T-helper 9 cell (primary cell): ENCODE data around the gene RXFP2.

Experiments
- DNase-seq: peaks from one replicate; pipeline ENCODE4 v3.0.0-alpha.2; 2020

The RXFP2 gene

DNA sequence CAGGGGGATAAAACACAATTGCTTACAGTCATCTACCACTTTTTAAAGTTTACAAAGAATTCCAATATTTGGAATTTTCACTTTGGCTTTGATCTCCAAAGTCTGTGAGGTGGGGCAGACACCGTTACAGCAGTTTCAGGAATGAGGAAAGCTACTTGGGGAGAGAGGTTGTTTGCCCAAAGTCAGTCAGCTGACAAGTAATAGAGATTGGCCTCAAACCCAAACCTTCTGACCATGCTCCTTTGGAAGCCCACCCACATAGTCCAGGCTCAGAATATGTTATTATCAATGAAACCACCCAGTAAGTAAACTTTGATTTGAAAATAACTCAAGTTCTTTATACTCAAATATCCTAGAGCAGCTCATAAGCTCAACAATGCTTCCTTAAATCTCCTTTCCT, 29.0 kb downstream of the RXFP2 start:
- DNase-seq, result no peak

DNA sequence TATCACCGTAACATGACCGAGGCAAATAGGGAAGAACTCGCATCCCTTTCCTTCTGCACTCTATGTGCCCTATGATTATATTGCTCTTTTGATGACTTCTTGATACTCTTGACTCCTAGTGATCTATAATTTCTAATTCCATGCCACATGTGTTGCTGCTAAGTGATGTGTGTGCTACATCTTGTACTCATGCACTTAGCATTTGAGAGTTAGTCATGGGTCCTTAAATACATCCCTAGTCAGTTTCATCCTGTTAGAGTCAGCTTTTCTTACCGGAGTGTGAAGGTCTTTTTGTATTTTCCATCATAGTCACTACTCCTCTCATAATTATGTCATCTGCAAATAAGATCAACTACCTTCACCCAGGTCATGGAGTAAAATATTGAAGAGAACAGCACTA, 30.2 kb downstream of the RXFP2 start:
- DNase-seq, result no peak

DNA sequence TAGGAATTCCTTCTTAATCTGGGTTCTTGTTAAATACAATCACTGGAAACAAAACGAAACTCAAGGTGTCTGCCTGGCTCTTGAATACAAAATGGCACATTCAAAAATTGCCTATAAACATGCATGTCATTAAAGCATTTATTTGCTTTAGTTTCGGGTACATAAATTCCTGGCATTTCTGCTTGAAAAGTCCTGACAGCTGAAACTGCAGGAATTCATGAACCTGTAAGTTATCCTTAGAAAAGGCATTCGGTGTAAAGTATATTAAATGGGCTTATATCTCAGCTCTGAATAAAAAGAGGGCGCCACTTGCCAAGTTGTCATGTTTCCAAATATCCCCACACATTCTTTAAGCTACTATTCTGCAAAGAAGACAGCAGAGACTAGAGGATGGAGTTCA, 32.9 kb downstream of the RXFP2 start:
- no peak for DNase-seq

DNA sequence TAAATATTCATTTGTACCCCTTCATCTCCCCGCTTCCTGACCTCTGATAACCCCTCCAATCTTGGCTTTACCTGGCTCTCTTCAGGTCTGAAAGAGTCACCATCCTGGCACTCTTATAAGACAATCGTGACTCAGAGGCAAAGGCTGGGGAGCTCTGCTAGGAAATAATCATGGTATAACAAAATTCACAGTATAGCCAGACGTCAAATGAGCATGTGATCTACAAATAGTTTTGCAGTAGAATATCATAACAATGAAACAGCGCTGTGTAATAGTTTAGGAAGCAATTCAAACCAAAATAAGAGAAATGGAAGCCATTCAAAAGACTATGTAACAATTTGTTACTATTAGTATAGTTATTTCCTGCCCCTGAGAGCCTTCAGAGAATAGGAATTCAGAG, 34.2 kb downstream of the RXFP2 start:
- DNase-seq, result no peak

DNA sequence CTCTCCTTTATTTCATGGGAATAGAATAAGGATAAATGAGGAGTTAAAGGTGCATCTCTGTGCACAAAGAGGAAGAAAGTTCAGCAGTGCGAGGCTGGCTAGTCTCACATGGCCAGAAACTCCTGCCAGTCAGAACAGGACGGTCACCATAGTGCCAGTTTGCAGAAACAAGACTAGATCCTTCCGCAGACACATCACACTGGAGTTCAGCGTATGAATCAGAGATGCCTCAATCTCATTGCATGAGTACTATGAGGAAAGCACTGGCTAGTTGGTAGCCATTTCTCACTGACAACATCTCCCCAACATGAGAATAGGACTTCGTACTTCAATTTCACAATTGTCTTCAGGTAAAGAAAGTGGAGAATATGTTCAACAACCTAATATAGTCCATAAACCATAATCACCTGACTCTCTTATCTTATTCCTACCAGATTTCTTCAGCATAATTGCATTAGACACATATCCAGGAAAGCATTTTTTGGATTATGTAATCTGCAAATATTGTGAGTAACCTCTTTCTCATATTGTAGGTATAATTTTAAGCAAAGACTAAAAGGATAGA, 34.9 kb downstream of the RXFP2 start:
- DNase-seq, result no peak

DNA sequence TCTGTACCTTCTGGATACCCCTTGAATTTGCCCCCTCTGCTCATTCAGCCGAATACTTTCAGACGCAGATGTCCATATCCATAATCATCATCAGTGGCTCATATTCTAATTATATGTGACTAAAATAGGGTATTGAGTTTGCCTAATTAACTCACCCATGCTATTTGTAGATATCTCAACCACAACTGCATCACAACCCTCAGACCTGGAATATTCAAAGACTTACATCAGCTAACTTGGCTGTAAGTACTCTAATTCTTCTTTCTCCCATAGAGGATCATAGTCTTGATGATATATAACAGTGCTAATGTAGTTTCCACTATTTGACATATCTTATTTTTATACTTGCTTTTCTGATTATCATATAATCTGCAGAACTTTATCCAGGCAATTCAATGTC, 35.8 kb downstream of the RXFP2 start:
- DNase-seq, result no peak

DNA sequence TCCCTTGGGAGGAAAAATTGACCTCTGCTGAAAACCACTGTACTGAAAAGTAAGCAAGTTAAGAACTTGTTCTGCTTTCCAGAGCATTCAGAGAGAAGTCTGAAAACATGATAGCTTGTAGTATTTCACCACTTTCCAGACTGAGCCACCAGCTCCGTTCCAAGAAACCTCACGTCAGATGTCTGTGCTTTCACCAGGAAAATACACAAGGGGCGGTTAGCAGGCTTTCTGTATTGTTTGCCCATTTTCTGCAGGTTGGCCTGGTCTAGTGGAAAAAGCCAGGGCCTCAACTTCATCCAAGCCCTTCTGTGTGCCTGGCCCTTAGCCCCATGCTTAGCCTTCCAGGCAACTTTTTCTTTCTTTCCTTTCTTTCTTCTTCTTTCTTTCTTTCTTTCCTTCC, 36.4 kb downstream of the RXFP2 start:
- DNase-seq, result no peak

DNA sequence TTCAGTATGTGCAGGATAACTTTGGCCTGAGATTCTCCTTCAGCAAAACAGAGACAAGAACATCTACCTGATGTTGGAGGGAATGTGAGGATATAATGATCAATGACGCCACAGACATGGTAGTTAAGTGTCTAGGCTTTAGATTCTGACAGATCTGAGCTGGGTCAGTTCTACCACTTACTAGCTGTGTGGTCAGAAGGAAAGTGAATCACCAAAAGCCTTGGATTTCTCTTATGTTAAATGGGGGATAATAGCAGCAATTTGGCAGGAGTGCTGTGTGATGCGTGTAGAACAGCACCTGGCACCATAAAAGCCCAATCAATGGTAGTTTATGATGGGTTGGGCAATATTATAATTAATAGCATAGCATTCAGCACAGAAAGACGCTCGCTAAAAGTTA, 41.7 kb downstream of the RXFP2 start:
- DNase-seq, result no peak

DNA sequence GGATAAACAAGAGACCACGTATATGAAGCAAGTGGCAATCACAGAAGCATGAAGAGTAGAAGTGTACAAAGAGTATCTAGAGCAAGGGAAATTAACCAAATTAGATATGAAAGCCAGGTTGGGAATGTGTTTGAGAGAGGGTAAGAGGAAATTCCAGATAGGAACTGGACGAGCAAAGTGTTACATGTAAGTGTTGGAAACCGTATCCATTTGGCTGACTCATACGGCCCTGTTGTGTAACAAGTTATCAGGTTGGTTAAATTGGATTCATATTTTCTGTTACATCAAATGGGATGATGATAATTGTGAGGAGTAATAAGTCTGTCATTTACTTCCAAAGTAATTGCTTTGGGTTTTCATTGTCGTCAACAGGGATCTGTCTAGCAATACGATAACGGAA, 46.7 kb downstream of the RXFP2 start:
- DNase-seq, result no peak

DNA sequence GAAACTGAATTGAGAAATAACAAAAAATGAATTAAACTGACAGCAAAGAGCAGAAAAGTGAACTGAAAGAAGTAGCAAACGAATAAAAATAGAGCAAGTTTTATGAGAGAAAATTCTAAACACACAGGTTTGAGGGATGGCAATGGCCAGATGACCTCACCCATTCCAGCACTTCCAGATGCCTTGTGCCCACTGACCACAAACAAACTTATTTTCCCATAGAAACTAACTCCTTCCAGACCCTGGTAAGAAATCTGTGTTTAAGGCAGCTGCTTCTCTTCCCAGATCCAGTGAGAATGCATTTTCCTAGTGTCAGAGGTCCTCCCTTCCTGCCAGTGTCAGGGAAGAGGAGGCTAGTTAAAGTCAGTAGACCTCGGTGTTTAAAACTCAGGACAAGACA, 51.7 kb downstream of the RXFP2 start:
- DNase-seq, result no peak

DNA sequence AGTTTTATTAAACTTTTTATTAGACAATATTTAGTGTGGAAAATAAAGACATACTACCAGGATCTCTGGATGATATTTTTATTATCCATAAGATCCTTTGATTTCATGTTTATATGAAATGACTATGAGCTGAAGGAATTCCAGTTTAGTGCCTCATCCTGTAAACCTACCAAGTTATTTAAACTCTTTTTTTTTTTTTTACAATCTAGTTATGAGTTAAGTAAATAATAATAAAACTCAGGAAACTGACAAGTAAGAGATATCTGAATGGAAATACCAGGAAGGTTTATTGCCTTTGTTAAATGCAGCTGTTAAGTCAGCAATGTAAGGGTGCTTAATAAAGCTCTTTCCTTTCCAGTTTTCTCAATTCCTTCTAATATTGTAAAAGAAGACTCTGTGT, 53.9 kb downstream of the RXFP2 start:
- DNase-seq, result no peak

DNA sequence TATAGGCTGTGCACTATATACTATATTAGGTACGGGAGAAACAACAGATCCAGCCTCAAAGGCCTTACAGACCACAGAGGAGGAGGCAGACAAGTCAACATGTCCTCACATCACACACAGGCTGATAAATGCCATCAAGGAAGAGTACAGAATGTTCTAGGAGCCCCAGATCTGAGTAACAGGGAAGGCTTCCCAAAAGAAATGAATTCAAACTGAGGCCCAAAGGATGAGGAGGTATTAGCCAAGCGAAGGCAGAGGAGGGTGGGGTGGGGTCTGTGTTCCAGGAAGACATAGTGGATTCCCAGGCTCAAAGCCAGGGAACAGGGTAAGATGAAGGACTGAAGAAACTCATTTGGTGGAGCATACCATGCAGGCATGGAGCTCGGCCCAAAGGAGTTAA, 55.1 kb downstream of the RXFP2 start:
- no peak for DNase-seq

DNA sequence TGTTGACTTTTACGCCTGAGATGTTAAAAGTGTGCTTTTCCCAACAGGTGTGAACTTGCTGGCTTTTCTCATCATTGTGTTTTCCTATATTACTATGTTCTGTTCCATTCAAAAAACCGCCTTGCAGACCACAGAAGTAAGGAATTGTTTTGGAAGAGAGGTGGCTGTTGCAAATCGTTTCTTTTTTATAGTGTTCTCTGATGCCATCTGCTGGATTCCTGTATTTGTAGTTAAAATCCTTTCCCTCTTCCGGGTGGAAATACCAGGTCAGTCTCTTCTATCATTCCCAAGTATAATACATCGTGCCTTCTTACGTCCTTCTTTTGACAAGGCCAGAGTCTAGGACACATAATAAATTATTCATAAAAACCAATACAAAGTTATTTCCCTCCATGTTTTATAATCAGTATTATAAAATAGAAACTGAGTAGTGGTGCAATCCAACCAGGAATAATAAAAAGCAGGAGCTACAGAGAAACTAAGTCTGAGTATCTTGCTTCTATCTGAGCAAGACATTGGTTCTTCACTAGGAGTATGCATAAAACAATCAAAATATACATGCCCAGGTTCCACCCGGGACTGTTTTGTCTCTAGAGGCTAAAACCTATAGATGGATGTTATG, 57.9 kb downstream of the RXFP2 start:
- no peak for DNase-seq

DNA sequence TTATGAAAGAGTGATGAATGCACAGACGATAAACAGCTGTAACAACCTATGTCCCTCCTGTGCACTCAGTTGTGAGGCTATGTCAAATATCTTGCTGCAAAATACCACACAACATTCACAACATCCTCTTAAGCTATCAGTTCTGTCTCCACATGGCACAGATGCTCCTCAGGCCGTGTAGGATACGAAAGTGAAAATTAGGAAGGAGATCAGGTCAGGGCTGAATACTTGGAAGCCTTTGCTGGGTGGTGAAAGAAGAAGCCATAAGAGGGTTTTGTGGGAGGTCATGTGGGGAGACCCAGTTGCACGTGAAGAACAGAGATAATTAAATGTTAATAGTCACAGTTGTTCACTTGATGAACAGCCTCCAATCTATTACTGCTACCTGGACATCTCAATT, 58.9 kb downstream of the RXFP2 start:
- no peak for DNase-seq

DNA sequence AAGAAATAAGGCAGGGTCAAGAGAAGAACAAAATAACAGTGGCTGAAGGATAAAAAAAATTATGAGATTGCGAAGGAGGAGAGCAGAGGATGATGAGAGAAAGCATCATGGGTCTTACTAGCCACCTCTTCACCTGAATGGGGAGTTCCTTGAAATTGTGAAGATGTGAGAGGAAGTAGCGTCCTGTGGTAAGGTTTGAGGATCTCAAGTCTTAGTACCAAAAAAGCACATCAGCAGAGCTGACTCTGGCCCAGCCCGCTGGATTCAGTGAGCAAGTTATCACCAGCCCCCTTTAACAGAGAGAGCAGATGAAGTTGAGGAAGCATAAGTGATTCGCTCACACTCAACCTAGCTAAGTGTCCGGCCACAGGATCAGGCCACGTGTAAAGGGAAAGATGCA, 61.8 kb downstream of the RXFP2 start:
- no peak for DNase-seq

DNA sequence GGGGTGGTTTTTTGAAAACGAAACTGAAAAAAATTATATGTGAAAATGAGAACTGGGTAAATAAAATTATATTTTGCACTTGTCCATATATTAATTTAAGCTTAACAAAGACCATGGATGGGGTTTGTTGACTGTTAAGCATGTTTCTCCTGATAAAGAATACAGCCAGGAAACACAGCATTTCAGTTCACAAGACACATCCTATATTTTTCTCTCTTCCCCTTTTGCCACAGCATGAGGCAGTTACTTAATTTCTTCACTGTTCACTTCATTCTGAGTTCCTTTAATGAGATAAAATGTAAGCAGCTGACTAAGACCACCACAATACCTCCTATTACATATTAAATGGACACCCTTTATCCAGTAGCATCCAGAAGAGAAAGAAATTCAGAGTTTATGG, 64.0 kb downstream of the RXFP2 start:
- DNase-seq, result no peak

DNA sequence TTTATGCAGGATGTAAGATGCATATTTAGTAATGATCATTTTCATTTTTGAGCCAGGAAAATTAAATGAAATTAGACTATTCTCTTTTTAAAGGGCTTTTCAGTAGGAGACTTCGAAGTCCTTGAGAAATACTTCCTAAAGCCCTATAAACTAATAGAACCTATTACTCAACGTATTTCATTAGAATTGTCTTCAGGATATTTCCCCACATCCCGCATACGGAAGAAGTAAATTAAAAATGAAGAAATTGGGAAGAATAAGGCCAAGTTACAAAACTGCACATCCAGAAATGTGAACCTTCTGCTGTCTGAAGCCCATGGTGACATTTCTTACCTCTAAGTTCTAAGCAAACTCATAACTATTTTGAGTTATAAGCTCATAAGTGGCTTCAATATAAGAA, 66.5 kb downstream of the RXFP2 start:
- no peak for DNase-seq

DNA sequence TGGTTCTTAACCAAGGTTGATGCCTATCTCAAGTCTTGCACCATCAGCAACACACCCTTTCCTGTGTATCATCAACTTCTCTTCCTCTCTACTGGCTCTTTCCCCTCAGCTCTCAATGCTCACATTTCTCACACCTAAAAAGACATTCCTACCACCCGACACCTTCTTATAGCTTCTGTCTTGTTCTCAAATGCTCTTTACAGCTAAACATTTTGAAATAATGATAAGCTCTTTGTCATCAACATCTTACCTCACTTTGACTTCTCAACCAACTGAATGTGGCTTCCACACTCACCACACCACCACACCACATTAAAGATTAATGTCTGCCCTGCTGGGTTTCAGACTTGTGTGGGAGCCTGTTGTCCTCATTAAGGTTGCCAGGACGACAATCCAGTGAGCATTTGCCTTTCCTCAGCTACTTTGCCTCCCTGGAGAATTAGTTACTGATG, 67.8 kb downstream of the RXFP2 start:
- DNase-seq, result peak; percentile 26

DNA sequence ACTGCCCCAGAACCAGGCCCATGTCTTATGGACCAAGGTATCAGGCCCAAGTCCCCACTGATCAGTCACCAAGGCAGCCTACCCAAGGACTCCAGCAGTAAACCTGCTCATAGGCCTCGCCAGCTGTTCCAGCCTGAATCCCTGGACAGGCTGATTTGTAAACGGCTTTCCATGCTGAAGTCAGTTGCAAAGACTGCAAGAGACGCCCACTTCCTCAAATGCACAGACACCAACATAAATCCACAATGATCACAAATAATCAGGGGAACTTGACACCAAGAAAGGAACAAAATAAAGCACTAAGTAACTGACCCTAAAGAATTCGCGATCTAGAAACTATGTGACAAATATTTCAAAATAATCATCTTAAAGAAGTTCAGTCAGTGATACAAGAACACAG, 75.2 kb downstream of the RXFP2 start:
- no peak for DNase-seq

DNA sequence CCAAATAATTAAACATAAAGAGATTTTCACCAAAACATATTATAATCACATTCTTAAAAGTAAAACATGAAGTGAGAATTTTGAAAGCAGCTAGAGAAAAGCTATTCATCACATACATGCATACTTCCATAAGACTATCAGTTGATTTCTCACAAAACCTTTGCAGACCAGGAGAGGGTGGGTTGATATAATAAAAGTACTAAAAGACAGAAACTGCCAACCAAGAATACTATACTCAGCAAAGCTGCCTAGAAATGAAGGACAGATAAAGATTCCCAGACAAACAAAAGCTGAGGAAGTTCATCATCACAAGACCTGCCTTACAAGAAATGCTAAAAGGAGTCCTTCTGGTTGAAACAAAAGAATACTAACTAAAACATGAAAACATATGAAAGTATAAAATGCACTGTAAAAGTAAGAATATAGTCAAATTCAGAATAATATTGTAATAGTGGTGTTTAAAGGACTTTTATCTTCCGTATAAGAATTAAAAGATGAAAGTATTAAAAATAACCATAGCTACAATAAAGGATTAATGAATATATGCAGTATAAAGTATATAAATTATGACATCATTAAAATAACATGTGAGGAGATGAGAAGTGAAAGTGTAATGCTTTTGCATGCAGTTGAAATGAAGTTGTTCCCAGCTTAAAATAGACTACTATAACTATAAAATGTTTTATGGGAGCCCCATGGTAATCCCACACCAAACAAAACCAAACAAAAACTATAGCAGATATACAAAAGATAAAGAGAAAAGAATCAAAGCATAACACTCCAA, 76.2 kb downstream of the RXFP2 start:
- no peak for DNase-seq

DNA sequence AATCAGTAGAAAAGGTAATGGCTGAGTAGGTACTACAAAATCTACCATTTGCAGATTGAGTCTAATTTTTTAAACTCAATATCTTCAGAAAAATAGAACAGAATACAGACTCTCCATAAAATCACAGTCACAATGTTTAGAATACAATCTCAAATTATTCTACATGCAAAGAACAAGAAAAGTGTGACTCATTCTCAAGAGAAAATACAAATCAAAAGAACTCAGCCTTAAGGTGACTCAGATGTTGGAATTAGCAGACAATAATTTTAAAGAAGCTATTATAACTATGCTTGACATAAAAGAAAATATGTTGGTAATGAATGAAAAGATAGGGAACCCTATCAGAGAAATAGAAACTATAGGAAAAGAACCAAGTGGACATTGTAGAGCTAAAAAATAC, 78.9 kb downstream of the RXFP2 start:
- DNase-seq, result no peak

DNA sequence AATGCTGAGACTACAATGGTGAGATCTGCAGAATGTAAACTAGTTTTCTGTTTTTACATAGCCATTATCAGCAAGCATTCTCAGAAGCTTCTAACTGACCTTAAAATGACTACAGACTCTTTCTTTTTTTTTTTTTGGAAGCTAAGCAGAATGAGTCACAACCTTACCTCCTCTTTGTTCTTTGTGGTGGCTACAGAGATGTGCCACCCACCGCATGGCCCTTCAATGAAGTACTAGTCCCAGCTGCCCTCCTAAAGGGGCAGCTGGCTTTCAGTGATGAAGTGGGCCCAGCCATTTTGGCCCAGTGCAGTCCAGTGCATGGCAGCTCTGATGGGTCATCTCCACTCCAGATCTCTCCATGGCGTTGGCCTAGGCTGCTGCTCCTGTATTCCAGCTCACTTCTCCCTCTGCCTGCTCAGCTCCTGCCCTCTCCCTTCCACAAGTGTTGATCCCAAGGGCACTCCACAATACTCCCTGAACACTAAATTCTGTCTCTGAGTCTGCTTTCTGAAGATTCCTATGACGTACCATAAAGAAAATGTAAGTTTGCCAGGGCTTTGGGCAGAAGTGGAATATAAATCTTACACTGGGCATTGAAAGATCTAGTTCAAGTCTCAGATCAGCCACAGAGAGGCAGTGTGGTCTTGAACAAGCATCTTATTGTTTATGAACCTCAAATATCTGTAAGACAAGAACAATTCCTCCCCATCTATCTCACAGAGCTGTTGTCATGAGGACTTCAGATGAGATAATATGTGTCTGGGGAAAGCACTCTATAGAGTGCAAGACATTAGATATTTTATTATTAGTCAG, 85.6 kb downstream of the RXFP2 start:
- DNase-seq, result no peak

DNA sequence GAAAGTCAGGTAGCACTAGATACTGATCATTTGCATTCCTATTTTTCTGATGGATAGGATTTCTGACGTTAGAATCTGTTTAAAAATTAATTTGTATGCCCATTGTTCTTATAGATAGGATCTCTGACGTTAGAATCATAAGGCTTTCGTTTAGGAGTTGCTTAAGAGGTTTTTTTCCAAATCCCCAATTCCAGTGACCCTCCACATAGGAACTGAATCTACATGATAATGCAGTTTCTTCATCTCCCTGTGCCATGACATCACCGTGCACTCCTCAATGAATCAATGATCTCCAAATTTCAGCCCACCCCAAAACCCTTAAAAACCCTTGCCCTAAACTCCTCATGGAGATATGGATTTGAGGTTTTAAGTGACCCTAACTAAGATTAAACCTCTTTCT, 87.2 kb downstream of the RXFP2 start:
- no peak for DNase-seq

DNA sequence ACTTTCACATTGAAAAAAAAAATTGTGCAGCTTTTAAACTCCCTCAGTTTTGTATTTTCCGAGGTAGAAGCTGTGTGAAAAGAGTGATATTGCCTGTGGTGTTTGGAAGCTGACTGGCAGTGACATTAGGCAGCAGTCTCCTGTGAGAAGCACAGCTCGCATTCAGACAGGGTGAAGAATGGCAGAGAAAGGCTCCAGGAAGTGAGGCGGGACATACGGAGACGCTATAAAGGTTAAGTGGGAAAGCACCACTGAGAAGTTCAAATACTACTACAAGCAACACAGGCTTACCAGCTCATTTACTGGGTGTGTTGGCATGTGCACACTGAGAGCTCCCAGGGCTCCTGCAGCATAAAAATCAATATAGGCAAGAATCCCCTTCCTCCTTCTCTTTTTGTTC, 88.4 kb downstream of the RXFP2 start:
- DNase-seq, result no peak
